GM12878 (cell line): ENCODE measurements around the gene CFAP52. TPM values are rescaled to one million over a fixed set of nuclear protein-coding genes. Genes with fewer than 3 reads are reported as not detected.

Source experiments
- ATAC-seq: fragments of 200-7000 bp; cut with Tn5 transposase; 3 replicates; pipeline ENCODE4 v1.9.1; 2020; ENCODE audit warnings: mild to moderate bottlenecking, moderate library complexity
- BruUV-seq: library from RNA; stranded (reverse); fragments of 400-500 nt; replicated peaks from 2 replicates; lab custom pipeline; 2021; lab: Mats Ljungman, UMichigan
- CTCF ChIA-PET: fragments of 300-600 bp; sonication (Branson Sonifier 250); formaldehyde crosslinking; extraction: SDS; loops from one replicate; lab custom pipeline; 2021; ENCODE audit warnings: inconsistent platforms; lab: Yijun Ruan, JAX
- POLR2A ChIA-PET: fragments of 350-600 bp; formaldehyde crosslinking; extraction: SDS; loops from one replicate; lab custom pipeline; 2021; ENCODE audit warnings: inconsistent platforms; lab: Charles Lee
- RAD21 ChIA-PET: fragments of 300-600 bp; sonication (Branson Sonifier 250); formaldehyde crosslinking; loops from one replicate; lab custom pipeline; 2023; ENCODE audit warnings: antibody characterized with exemption; ENCODE audit not compliant: unreplicated experiment; lab: Charles Lee
- SMC1A ChIA-PET: fragments of 300-600 bp; sonication (Branson Sonifier 250); formaldehyde crosslinking; loops from one replicate; lab custom pipeline; 2023; ENCODE audit not compliant: unreplicated experiment, uncharacterized antibody; lab: Charles Lee
- DNase-seq: peaks from one replicate; pipeline ENCODE4 v3.0.0-alpha.2; 2011; ENCODE audit warnings: low read depth, low spot score
- FAIRE-seq: peaks from 3 replicates; lab custom pipeline; 2011; peaks lifted over from hg19 to GRCh38; lab: Jason Lieb, UNC
- H2AFZ ChIP-seq: 2 replicates; pipeline ENCODE4 v1.6.0; 2011; ENCODE audit warnings: low read depth, low read length, control low read depth; ENCODE audit not compliant: control insufficient read depth
- H3K27ac ChIP-seq: 2 replicates; pipeline ENCODE4 v1.5.1; 2011; ENCODE audit warnings: control low read depth; ENCODE audit not compliant: control insufficient read depth, insufficient read depth
- H3K27me3 ChIP-seq, 2 experiments: replicated peaks in 1 of 2; 2 replicates each; pipeline versions ENCODE4 v1.6.0 to v1.6.1; 2011; ENCODE audit warnings: low read length in 1 of 2; ENCODE audit not compliant: control insufficient read depth in 2 of 2, insufficient read depth in 2 of 2
- H3K36me3 ChIP-seq, 2 experiments: 2 replicates each; pipeline ENCODE4 v1.5.1; 2011; ENCODE audit warnings: low read length in 1 of 2; ENCODE audit not compliant: control insufficient read depth in 2 of 2, insufficient read depth in 2 of 2
- H3K4me1 ChIP-seq: 2 replicates; pipeline ENCODE4 v1.6.1; 2011; ENCODE audit warnings: mild to moderate bottlenecking, low read length, moderate library complexity, mixed read lengths; ENCODE audit not compliant: control insufficient read depth, insufficient read depth
- H3K4me2 ChIP-seq: 2 replicates; pipeline ENCODE4 v1.6.0; 2011; ENCODE audit warnings: control low read depth; ENCODE audit not compliant: control insufficient read depth, insufficient read depth
- H3K4me3 ChIP-seq: fragments of 200-600 bp; sonication (generic); 2 replicates; pipeline ENCODE4 v1.5.1; 2016
- H3K79me2 ChIP-seq: 2 replicates; pipeline ENCODE4 v1.6.0; 2011; ENCODE audit warnings: low read length; ENCODE audit not compliant: control insufficient read depth, insufficient read depth
- H3K9ac ChIP-seq: 2 replicates; pipeline ENCODE4 v1.8.0; 2011; ENCODE audit warnings: low read length, control low read depth, mixed read lengths; ENCODE audit not compliant: control insufficient read depth, insufficient read depth
- H3K9me3 ChIP-seq: replicated peaks from 3 replicates; pipeline ENCODE4 v1.5.1; 2011; ENCODE audit warnings: mild to moderate bottlenecking, low read length; ENCODE audit not compliant: control insufficient read depth, insufficient read depth
- H4K20me1 ChIP-seq: 2 replicates; pipeline ENCODE4 v1.6.0; 2011; ENCODE audit not compliant: control insufficient read depth, insufficient read depth
- BCL3 ChIP-seq: IDR thresholded peaks from 2 replicates; pipeline ENCODE4 v1.6.1; 2011; ENCODE audit warnings: borderline replicate concordance, low read depth, mild to moderate bottlenecking, moderate library complexity, low read length; ENCODE audit not compliant: insufficient read depth, poor library complexity, severe bottlenecking
- IKZF2 ChIP-seq, 2 experiments: fragments of 450-650 bp; IDR thresholded peaks; 2 replicates each; pipeline ENCODE4 v1.6.1; 2017; ENCODE audit warnings: mild to moderate bottlenecking in 2 of 2, moderate library complexity in 2 of 2
- MTA2 ChIP-seq: fragments of 450-650 bp; IDR thresholded peaks from 2 replicates; pipeline ENCODE4 v1.6.1; 2016; ENCODE audit warnings: low read depth, mild to moderate bottlenecking, moderate library complexity
- MYB ChIP-seq: fragments of 150-350 bp; IDR thresholded peaks from 2 replicates; pipeline ENCODE4 v1.6.1; 2014; ENCODE audit warnings: mild to moderate bottlenecking, low read depth, low read length, borderline replicate concordance
- NFIC ChIP-seq: IDR thresholded peaks from 2 replicates; pipeline ENCODE4 v1.6.1; 2012; ENCODE audit warnings: low read depth, mild to moderate bottlenecking, inconsistent platforms, low read length, moderate library complexity
- NFXL1 ChIP-seq: fragments of 450-650 bp; IDR thresholded peaks from 2 replicates; pipeline ENCODE4 v1.6.1; 2017; ENCODE audit warnings: antibody characterized with exemption, mild to moderate bottlenecking, borderline replicate concordance
- PAX5 ChIP-seq: IDR thresholded peaks from 2 replicates; pipeline ENCODE4 v1.6.1; 2011; ENCODE audit warnings: low read depth, low read length, borderline replicate concordance
- PBX3 ChIP-seq: IDR thresholded peaks from 2 replicates; pipeline ENCODE4 v1.6.1; 2011; ENCODE audit warnings: mild to moderate bottlenecking, low read depth, low read length, moderate library complexity; ENCODE audit not compliant: insufficient replicate concordance
- POLR2AphosphoS2 ChIP-seq: IDR thresholded peaks from 2 replicates; pipeline ENCODE4 v1.6.1; 2011; ENCODE audit warnings: low read depth, mild to moderate bottlenecking, low read length, improper control_type of control experiment, moderate library complexity
- RB1 ChIP-seq: fragments of 450-650 bp; formaldehyde crosslinking; IDR thresholded peaks from 2 replicates; pipeline ENCODE4 v1.6.1; 2017; ENCODE audit warnings: mild to moderate bottlenecking, borderline replicate concordance
- RELA ChIP-seq: fragments of 450-650 bp; IDR thresholded peaks from 2 replicates; pipeline ENCODE4 v1.8.0; 2014; ENCODE audit warnings: borderline replicate concordance; ENCODE audit not compliant: partially characterized antibody
- RFX5 ChIP-seq: IDR thresholded peaks from 2 replicates; pipeline ENCODE4 v1.6.1; 2011; ENCODE audit warnings: low read depth, low read length, improper control_type of control experiment
- WGBS: methylation state at CpG from one replicate; pipeline ENCODE4 v1.1.6; 2016; ENCODE audit warnings: low lambda C conversion rate; ENCODE audit not compliant: insufficient replicate concordance, insufficient coverage; ENCODE audit errors: missing lambda C conversion rate; 5-methylcytosine and 5-hydroxymethylcytosine counted together
- in situ Hi-C: fragments of 300-500 bp; cut with MboI; formaldehyde crosslinking; loops from 9 replicates; pipeline ENCODE4 v1.14.3; 2018; ENCODE audit warnings: mixed read lengths
- intact Hi-C: fragments of 100-400 bp; cut with micrococcal nuclease; formaldehyde crosslinking; loops from one replicate; pipeline ENCODE4 v1.14.2; 2022; ENCODE audit not compliant: unreplicated experiment
- polyA plus RNA-seq, 11 experiments: library from polyadenylated mRNA; depleted of rRNA in 4 of 11; unstranded in 6 of 11; stranded (reverse) in 5 of 11; fragments of >200 nt; fragmentation: Nextera tagmentation in 4 of 11; fragmentation: Illumina TruSeq in 1 of 11; extraction: Ambion mirVana in 4 of 11; extraction: Trizol in 1 of 11; gene quantifications; 1 replicate in 1 of 11; 2 replicates in 10 of 11; pipeline versions ENCODE4 v1.2.1 to v1.2.3, GENCODE V29; 2011 to 2016; ENCODE audit warnings: inconsistent platforms in 2 of 11, missing spikeins in 2 of 11, low read depth in 1 of 11
- total RNA-seq, 4 experiments: library from RNA; depleted of rRNA in 3 of 4; stranded (reverse); fragments of >200 nt in 3 of 4; fragmentation: Illumina TruSeq in 1 of 4; extraction: Trizol in 1 of 4; gene quantifications; 2 replicates each; pipeline versions ENCODE4 v1.2.1 to v1.2.3, GENCODE V29; 2013 to 2021
- TF ChIP-seq, protein P1 (sequence below): fragments of 450-650 bp; IDR thresholded peaks from 2 replicates; pipeline ENCODE4 v1.6.1; 2017; ENCODE audit warnings: mild to moderate bottlenecking, moderate library complexity
- TF ChIP-seq, protein P2 (sequence below): fragments of 150-350 bp; IDR thresholded peaks from 2 replicates; pipeline ENCODE4 v1.6.1; 2016; ENCODE audit warnings: low read depth, low read length

Gene CFAP52
- total and polyA plus RNA-seq, 10 of the 15 experiments (the other 5 are each of a cell fraction or from before 2014, with no cell fraction given), result 0.05 to 0.14 TPM; not detected in 8

DNA sequence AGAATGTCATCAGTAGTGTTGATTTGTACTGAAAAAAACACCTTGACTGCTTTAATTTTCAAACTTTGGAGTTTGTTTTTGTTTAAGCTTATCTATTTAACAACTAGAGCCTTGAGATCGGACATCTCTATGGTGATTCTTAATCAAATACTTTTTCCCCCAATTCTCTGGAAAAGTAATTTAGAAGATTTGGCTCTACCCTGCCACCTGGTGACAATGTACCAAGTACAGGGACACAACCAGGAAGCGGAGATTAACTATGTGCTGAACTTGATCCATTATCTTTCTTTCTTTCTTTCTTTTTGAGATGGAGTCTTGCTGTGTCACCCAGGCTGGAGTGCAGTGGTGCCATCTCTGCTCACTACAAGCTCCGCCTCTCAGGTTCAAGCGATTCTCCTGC lies 99.6 kb downstream of the CFAP52 start:
- Histone ChIP-seq H4K20me1 (no peaks in the 10 kb centered on the region), H3K9ac (no peak overlapping the region), H3K79me2 (no peaks in the 10 kb centered on the region), H3K36me3 (no peaks in the 10 kb centered on the region), H3K4me2 (no peak overlapping the region), H3K27ac (no peak overlapping the region), H3K27me3 (no peaks in the 10 kb centered on the region), H3K4me1 (no peaks in the 10 kb centered on the region), H2AFZ (no peak overlapping the region), H3K4me3 (no peak overlapping the region), H3K9me3 (peaks cover 3% of the 10 kb centered on the region; the same call in 2 of the 3 replicates)
- in situ Hi-C loops, result no loop called here
- ChIA-PET CTCF (interaction anchor here (2.2 kb wide), 1 partner anchor 99 kb away, joined by 11 read pairs; the partner anchor contains the start of gene CFAP52), RAD21 (no interaction called here), SMC1A (no interaction called here), POLR2A (no interaction called here)
- BruUV-seq, result no TSS peak
- no peak for ATAC-seq
- no peak for FAIRE-seq
- DNase-seq, result no peak
- intact Hi-C loops, result no loop called here
- WGBS, result 66% methylated on average over 4 of the region's 4 CpGs
- TF ChIP-seq POLR2AphosphoS2 (no peak), MYB (no peak), PBX3 (no peak), NFIC (no peak), RFX5 (no peak), RB1 (no peak), IKZF2 (IDR thresholded peaks at IDR 0.05) (no peak), NFXL1 (no peak), BCL3 (no peak), MTA2 (no peak), RELA (no peak), PAX5 (no peak)
- TF ChIP-seq, protein P1, sequence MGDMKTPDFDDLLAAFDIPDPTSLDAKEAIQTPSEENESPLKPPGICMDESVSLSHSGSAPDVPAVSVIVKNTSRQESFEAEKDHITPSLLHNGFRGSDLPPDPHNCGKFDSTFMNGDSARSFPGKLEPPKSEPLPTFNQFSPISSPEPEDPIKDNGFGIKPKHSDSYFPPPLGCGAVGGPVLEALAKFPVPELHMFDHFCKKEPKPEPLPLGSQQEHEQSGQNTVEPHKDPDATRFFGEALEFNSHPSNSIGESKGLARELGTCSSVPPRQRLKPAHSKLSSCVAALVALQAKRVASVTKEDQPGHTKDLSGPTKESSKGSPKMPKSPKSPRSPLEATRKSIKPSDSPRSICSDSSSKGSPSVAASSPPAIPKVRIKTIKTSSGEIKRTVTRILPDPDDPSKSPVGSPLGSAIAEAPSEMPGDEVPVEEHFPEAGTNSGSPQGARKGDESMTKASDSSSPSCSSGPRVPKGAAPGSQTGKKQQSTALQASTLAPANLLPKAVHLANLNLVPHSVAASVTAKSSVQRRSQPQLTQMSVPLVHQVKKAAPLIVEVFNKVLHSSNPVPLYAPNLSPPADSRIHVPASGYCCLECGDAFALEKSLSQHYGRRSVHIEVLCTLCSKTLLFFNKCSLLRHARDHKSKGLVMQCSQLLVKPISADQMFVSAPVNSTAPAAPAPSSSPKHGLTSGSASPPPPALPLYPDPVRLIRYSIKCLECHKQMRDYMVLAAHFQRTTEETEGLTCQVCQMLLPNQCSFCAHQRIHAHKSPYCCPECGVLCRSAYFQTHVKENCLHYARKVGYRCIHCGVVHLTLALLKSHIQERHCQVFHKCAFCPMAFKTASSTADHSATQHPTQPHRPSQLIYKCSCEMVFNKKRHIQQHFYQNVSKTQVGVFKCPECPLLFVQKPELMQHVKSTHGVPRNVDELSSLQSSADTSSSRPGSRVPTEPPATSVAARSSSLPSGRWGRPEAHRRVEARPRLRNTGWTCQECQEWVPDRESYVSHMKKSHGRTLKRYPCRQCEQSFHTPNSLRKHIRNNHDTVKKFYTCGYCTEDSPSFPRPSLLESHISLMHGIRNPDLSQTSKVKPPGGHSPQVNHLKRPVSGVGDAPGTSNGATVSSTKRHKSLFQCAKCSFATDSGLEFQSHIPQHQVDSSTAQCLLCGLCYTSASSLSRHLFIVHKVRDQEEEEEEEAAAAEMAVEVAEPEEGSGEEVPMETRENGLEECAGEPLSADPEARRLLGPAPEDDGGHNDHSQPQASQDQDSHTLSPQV, result no peak
- TF ChIP-seq, protein P2, sequence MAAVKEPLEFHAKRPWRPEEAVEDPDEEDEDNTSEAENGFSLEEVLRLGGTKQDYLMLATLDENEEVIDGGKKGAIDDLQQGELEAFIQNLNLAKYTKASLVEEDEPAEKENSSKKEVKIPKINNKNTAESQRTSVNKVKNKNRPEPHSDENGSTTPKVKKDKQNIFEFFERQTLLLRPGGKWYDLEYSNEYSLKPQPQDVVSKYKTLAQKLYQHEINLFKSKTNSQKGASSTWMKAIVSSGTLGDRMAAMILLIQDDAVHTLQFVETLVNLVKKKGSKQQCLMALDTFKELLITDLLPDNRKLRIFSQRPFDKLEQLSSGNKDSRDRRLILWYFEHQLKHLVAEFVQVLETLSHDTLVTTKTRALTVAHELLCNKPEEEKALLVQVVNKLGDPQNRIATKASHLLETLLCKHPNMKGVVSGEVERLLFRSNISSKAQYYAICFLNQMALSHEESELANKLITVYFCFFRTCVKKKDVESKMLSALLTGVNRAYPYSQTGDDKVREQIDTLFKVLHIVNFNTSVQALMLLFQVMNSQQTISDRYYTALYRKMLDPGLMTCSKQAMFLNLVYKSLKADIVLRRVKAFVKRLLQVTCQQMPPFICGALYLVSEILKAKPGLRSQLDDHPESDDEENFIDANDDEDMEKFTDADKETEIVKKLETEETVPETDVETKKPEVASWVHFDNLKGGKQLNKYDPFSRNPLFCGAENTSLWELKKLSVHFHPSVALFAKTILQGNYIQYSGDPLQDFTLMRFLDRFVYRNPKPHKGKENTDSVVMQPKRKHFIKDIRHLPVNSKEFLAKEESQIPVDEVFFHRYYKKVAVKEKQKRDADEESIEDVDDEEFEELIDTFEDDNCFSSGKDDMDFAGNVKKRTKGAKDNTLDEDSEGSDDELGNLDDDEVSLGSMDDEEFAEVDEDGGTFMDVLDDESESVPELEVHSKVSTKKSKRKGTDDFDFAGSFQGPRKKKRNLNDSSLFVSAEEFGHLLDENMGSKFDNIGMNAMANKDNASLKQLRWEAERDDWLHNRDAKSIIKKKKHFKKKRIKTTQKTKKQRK, result no peak
